ENCODE results near the gene SHOC2. TPM values are rescaled to one million over a fixed set of nuclear protein-coding genes. Genes with fewer than 3 reads are reported as not detected.

SHOC2 gene
- total and polyA plus RNA-seq, 9 of the 15 experiments (the other 6 are each of a cell fraction or from before 2014, with no cell fraction given), result 9.2 to 17.5 (median 14.9) TPM

DNA sequence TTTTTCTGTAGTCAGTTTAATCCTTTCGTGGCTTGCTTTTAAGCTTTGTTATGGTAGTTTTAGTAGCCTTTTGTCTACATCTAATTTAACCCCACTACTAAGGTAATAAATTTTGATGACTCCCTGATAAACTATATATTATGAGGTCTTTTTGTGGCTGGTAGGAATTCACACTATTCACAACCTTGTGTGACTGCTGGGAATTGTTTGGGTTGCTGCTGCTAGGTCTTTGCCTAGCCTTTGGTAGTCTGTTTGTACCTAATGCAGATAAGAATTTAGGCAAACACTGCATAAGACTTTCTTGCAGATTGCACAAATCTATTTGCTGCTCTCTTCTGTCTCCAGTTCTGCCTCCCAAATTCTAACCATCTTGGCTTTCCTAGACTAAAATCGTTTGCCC, 58.3 kb downstream of the SHOC2 start:
- H4K20me1 ChIP-seq (replicated peaks; ENCODE audit: control insufficient read depth, insufficient read depth, low read length), result no peaks in the 10 kb centered on the region

More for the DNA sequence above, 58.3 kb downstream of the SHOC2 start:
- H3K4me1 ChIP-seq (replicated peaks in 1 of 2; ENCODE audit: control insufficient read depth in 2 of 2, insufficient read depth in 2 of 2, low read length in 2 of 2), result no peaks in the 10 kb centered on the region; a peak in 1 of 5 replicates
- H3K79me2 ChIP-seq (ENCODE audit: control insufficient read depth, insufficient read depth, low read length), result peaks cover 30% of the 10 kb centered on the region
- H3K9me3 ChIP-seq (replicated peaks; ENCODE audit: control insufficient read depth, insufficient read depth, low read depth, low read length), result no peaks in the 10 kb centered on the region
- intact Hi-C loops (cut with micrococcal nuclease), result no loop called here
- ATAC-seq, result no peak
- BruUV-seq (replicated peaks), result no TSS peak
- H2AFZ ChIP-seq (ENCODE audit: low read depth, low read length), result no peak overlapping the region
- H3K27ac ChIP-seq (ENCODE audit: extremely low read depth, low read depth, low read length), result no peak overlapping the region
- H3K27me3 ChIP-seq (ENCODE audit: control insufficient read depth in 2 of 2, insufficient read depth in 2 of 2, low read length in 2 of 2), result no peaks in the 10 kb centered on the region
- no peak for FAIRE-seq
- no peaks in the 10 kb centered on the region for H3K9me1 ChIP-seq (ENCODE audit: control insufficient read depth, insufficient read depth, low read length)
- CTCF ChIA-PET (ENCODE audit: low intra/inter-chr PET ratio), result no interaction called here
- POLR2A ChIA-PET, result interaction anchor here (1.8 kb wide), 1 partner anchor 58 kb away, joined by 4 read pairs; the partner anchor contains the start of genes BBIP1 and SHOC2
- no peak overlapping the region for H3K9ac ChIP-seq (ENCODE audit: insufficient read depth in 1 of 2, low read depth in 2 of 2, low read length in 2 of 2)
- H3K4me3 ChIP-seq, result no peak overlapping the region
- TF ChIP-seq THRAP3 (IDR thresholded peaks at IDR 0.05; ENCODE audit: borderline replicate concordance) (no peak), ZNF175 (CRISPR knock-in tag; IDR thresholded peaks at IDR 0.05; ENCODE audit: low read depth) (no peak), TCF7L2 (IDR thresholded peaks at IDR 0.05; ENCODE audit: low read depth, low read length) (no peak), MCM5 (IDR thresholded peaks at IDR 0.05; ENCODE audit: low read depth) (no peak), LARP7 (IDR thresholded peaks at IDR 0.05) (no peak), SMAD2 (IDR thresholded peaks at IDR 0.05; ENCODE audit: low read depth, low read length) (no peak), ZNF121 (CRISPR knock-in tag; conservative IDR thresholded peaks at IDR 0.05) (no peak), ZNF24 (IDR thresholded peaks at IDR 0.05) (no peak), CBFB (CRISPR knock-in tag; IDR thresholded peaks at IDR 0.05) (no peak), ZNF436 (CRISPR knock-in tag; IDR thresholded peaks at IDR 0.05) (no peak), KLF6 (CRISPR knock-in tag; IDR thresholded peaks at IDR 0.05; ENCODE audit: borderline replicate concordance) (no peak), MTA2 (IDR thresholded peaks at IDR 0.05; ENCODE audit: low read depth) (no peak)
- TF ChIP-seq, protein P1, sequence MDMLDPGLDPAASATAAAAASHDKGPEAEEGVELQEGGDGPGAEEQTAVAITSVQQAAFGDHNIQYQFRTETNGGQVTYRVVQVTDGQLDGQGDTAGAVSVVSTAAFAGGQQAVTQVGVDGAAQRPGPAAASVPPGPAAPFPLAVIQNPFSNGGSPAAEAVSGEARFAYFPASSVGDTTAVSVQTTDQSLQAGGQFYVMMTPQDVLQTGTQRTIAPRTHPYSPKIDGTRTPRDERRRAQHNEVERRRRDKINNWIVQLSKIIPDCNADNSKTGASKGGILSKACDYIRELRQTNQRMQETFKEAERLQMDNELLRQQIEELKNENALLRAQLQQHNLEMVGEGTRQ (CRISPR knock-in tag; IDR thresholded peaks at IDR 0.05), result no peak
- TF ChIP-seq, protein P2, sequence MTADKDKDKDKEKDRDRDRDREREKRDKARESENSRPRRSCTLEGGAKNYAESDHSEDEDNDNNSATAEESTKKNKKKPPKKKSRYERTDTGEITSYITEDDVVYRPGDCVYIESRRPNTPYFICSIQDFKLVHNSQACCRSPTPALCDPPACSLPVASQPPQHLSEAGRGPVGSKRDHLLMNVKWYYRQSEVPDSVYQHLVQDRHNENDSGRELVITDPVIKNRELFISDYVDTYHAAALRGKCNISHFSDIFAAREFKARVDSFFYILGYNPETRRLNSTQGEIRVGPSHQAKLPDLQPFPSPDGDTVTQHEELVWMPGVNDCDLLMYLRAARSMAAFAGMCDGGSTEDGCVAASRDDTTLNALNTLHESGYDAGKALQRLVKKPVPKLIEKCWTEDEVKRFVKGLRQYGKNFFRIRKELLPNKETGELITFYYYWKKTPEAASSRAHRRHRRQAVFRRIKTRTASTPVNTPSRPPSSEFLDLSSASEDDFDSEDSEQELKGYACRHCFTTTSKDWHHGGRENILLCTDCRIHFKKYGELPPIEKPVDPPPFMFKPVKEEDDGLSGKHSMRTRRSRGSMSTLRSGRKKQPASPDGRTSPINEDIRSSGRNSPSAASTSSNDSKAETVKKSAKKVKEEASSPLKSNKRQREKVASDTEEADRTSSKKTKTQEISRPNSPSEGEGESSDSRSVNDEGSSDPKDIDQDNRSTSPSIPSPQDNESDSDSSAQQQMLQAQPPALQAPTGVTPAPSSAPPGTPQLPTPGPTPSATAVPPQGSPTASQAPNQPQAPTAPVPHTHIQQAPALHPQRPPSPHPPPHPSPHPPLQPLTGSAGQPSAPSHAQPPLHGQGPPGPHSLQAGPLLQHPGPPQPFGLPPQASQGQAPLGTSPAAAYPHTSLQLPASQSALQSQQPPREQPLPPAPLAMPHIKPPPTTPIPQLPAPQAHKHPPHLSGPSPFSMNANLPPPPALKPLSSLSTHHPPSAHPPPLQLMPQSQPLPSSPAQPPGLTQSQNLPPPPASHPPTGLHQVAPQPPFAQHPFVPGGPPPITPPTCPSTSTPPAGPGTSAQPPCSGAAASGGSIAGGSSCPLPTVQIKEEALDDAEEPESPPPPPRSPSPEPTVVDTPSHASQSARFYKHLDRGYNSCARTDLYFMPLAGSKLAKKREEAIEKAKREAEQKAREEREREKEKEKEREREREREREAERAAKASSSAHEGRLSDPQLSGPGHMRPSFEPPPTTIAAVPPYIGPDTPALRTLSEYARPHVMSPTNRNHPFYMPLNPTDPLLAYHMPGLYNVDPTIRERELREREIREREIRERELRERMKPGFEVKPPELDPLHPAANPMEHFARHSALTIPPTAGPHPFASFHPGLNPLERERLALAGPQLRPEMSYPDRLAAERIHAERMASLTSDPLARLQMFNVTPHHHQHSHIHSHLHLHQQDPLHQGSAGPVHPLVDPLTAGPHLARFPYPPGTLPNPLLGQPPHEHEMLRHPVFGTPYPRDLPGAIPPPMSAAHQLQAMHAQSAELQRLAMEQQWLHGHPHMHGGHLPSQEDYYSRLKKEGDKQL (CRISPR knock-in tag; IDR thresholded peaks at IDR 0.05; ENCODE audit: borderline replicate concordance), result no peak
- TF ChIP-seq, protein P3, sequence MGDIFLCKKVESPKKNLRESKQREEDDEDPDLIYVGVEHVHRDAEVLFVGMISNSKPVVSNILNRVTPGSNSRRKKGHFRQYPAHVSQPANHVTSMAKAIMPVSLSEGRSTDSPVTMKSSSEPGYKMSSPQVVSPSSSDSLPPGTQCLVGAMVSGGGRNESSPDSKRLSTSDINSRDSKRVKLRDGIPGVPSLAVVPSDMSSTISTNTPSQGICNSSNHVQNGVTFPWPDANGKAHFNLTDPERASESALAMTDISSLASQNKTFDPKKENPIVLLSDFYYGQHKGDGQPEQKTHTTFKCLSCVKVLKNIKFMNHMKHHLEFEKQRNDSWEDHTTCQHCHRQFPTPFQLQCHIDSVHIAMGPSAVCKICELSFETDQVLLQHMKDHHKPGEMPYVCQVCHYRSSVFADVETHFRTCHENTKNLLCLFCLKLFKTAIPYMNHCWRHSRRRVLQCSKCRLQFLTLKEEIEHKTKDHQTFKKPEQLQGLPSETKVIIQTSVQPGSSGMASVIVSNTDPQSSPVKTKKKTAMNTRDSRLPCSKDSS (IDR thresholded peaks at IDR 0.05; ENCODE audit: low read depth, partially characterized antibody), result no peak
- no peak overlapping the region for H3K4me2 ChIP-seq (ENCODE audit: insufficient read depth, low read length)
- in situ Hi-C loops (cut with MboI), result no loop called here
- no peak for DNase-seq (ENCODE audit: extremely low read depth in 1 of 4, low spot score in 3 of 4)
- 50% methylated on average over 2 of the region's 2 CpGs for WGBS (ENCODE audit: insufficient coverage, low coverage, missing lambda C conversion rate)
- H3K36me3 ChIP-seq (ENCODE audit: control insufficient read depth, insufficient read depth, low read length), result no peaks in the 10 kb centered on the region

Data from K562 (cell line).